ENCODE measurements around the gene UGT1A7. TPM values are rescaled to one million over a fixed set of nuclear protein-coding genes. Genes with fewer than 3 reads are reported as not detected.
A peak's percentile ranks its signal among the peaks of the same experiment; 100 is the strongest.
"Not testable (repeated sequence)": the region's sequence is repeated elsewhere in the genome, so short reads cannot be mapped to it uniquely, and the experiment has no call there.

UGT1A7 gene
- total and polyA plus RNA-seq, 4 donors: 0.45 TPM; not detected in 3

DNA sequence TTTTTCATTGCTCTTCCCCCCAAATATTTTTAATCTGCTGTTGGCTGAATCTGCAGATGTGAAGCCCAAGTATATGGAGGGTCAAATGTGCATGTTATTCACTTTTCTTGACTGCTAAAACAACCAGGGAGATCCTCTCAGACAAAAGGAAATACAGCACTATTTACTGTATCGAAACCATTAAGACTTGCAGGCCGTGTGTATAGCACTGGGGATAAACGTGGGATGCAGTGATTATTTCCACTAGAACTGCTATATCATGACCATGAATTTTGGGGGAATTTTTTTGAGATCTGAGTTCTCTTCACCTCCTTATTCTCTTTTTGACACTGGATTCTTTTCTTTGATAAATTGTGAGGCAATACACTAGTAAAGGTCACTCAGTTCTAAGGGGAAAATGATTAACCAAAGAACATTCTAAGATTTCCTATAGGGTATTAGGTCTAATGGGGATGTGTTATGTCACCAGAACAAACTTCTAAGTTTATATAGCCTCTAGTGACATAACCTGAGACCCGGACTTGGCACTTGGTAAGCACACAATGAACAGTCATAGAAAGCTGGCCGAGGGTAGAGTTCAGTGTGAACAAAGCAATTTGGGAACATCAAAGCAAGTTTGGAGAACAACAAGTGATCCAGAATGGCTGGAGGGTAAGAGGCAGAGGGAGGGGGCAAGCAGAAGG is 63.5 kb downstream of the UGT1A7 start:
- Histone ChIP-seq H3K9ac (ENCODE audit: insufficient read depth in 1 of 2, low read length in 2 of 2) (no peak overlapping the region), H3K27me3 (ENCODE audit: control insufficient read depth in 3 of 3, insufficient read depth in 3 of 3, low read length in 2 of 3) (no peaks in the 10 kb centered on the region), H3K9me3 (ENCODE audit: control insufficient read depth in 4 of 4, insufficient read depth in 3 of 4, low read length in 3 of 4) (peaks cover 0 to 5% (median 0%) of the 10 kb centered on the region in 4 donors), H3K36me3 (ENCODE audit: control insufficient read depth in 4 of 4, insufficient read depth in 4 of 4, low read length in 4 of 4) (no peaks in the 10 kb centered on the region), H3K4me3 (no peak overlapping the region), H3K4me1 (ENCODE audit: control insufficient read depth in 5 of 5, insufficient read depth in 5 of 5, low read length in 5 of 5) (no peaks in the 10 kb centered on the region), H3K27ac (ENCODE audit: low read depth in 1 of 2, low read length in 1 of 2) (no peak overlapping the region)
- WGBS, 2 donors: 74 to 84% methylated on average over 5 of the region's 5 CpGs
- DNase-seq (no peak), ATAC-seq (ENCODE audit: insufficient read depth, low FRiP score) (no peak)
- TF ChIP-seq, protein P1, sequence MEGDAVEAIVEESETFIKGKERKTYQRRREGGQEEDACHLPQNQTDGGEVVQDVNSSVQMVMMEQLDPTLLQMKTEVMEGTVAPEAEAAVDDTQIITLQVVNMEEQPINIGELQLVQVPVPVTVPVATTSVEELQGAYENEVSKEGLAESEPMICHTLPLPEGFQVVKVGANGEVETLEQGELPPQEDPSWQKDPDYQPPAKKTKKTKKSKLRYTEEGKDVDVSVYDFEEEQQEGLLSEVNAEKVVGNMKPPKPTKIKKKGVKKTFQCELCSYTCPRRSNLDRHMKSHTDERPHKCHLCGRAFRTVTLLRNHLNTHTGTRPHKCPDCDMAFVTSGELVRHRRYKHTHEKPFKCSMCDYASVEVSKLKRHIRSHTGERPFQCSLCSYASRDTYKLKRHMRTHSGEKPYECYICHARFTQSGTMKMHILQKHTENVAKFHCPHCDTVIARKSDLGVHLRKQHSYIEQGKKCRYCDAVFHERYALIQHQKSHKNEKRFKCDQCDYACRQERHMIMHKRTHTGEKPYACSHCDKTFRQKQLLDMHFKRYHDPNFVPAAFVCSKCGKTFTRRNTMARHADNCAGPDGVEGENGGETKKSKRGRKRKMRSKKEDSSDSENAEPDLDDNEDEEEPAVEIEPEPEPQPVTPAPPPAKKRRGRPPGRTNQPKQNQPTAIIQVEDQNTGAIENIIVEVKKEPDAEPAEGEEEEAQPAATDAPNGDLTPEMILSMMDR (IDR thresholded peaks at IDR 0.05; ENCODE audit: control extremely low read depth, extremely low read depth): no peak

DNA sequence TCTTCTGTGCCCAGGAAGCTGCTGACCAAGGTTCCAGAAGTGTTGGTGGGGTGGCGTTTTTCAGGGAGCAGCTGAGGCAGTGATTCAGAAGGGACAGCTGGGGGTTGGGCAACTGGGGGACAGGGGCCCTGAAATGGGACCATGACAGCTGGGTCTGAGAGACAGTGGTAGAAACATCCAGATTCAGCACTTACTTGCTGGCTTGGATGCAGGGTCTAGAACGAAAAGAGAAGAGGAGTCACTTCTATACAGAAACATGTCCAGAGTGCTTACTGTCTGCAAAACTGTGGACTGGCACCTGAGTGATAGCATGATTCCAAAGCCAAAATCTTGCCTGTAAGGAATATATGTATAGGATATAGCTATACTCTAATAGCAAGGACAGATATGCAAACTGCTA is 64.1 kb downstream of the UGT1A7 start:
- not testable (repeated sequence) for ATAC-seq (ENCODE audit: insufficient read depth, low FRiP score); H3K36me3 ChIP-seq (ENCODE audit: control insufficient read depth in 4 of 4, insufficient read depth in 4 of 4, low read length in 4 of 4); DNase-seq; H3K4me3 ChIP-seq; H3K9ac ChIP-seq (ENCODE audit: insufficient read depth in 1 of 2, low read length in 2 of 2); H3K4me1 ChIP-seq (ENCODE audit: control insufficient read depth in 5 of 5, insufficient read depth in 5 of 5, low read length in 5 of 5); H3K27ac ChIP-seq (ENCODE audit: low read depth in 1 of 2, low read length in 1 of 2); H3K27me3 ChIP-seq (ENCODE audit: control insufficient read depth in 3 of 3, insufficient read depth in 3 of 3, low read length in 2 of 3)
- 74 to 88% methylated on average over 2 of the region's 2 CpGs for WGBS, 2 donors
- peaks cover 0 to 10% (median 2%) of the 10 kb centered on the region in 4 donors for H3K9me3 ChIP-seq (ENCODE audit: control insufficient read depth in 4 of 4, insufficient read depth in 3 of 4, low read length in 3 of 4)

DNA sequence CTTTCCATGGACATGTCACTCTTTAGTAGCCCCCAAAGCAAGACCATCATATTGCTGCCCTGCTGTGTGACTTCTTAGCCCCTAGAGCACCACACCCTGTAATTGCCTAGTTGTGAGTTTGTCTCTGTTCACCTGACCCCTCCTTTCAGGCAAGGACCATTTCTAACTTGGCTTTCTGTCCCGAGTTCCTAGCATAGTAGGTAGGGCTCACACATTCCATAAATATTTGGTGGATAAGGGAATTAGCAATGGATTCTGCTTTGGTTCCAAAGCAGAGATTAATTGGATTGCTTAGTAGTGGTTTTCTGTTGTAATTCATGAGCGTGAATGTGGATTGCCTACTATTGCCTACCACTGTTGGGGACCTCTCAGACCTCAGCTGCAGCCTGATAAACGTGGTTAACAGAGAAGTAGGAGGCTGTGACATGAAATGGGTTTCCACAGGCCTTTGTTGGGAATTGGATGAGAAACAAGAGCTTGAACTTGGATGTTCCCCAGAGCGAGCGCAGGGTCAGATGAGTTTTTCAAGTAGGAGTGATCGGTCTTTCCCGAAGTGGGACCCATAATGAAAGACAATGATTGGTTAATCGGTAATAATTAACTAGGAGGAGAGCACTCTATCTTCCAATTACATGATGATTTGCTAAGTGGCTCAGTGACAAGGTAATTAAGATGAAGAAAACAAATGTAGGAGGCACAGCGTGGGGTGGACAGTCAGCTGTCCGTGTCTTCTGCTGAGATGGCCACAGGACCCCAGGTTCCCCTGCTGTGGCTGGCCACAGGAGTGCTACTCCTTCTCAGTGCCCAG is 65.0 kb downstream of the UGT1A7 start:
- no peak overlapping the region for H3K9ac ChIP-seq (ENCODE audit: insufficient read depth in 1 of 2, low read length in 2 of 2)
- no peak for ATAC-seq (ENCODE audit: insufficient read depth, low FRiP score)
- 76 to 78% methylated on average over 10 of the region's 10 CpGs for WGBS, 2 donors
- no peak overlapping the region for H3K4me3 ChIP-seq
- peak in 1 of 3 donors; percentile 1 for DNase-seq
- H3K9me3 ChIP-seq (ENCODE audit: control insufficient read depth in 4 of 4, insufficient read depth in 3 of 4, low read length in 3 of 4): peaks cover 0 to 12% (median 3%) of the 10 kb centered on the region in 4 donors
- no peak overlapping the region for H3K27ac ChIP-seq (ENCODE audit: low read depth in 1 of 2, low read length in 1 of 2)
- TF ChIP-seq, protein P1 (IDR thresholded peaks at IDR 0.05; ENCODE audit: control extremely low read depth, extremely low read depth): no peak
- no peaks in the 10 kb centered on the region for H3K4me1 ChIP-seq (ENCODE audit: control insufficient read depth in 5 of 5, insufficient read depth in 5 of 5, low read length in 5 of 5)
- no peaks in the 10 kb centered on the region for H3K36me3 ChIP-seq (ENCODE audit: control insufficient read depth in 4 of 4, insufficient read depth in 4 of 4, low read length in 4 of 4)
- no peaks in the 10 kb centered on the region for H3K27me3 ChIP-seq (ENCODE audit: control insufficient read depth in 3 of 3, insufficient read depth in 3 of 3, low read length in 2 of 3)

DNA sequence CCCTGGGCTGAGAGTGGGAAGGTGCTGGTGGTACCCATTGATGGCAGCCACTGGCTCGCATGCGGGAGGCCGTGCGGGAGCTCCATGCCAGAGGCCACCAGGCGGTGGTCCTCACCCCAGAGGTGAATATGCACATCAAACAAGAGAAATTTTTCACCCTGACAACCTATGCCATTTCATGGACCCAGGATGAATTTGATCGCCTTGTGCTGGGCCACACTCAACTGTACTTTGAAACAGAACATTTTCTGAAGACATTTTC is 65.5 kb downstream of the UGT1A7 start:
- no peak for DNase-seq
- 89 to 97% methylated on average over 6 of the region's 6 CpGs for WGBS, 2 donors

DNA sequence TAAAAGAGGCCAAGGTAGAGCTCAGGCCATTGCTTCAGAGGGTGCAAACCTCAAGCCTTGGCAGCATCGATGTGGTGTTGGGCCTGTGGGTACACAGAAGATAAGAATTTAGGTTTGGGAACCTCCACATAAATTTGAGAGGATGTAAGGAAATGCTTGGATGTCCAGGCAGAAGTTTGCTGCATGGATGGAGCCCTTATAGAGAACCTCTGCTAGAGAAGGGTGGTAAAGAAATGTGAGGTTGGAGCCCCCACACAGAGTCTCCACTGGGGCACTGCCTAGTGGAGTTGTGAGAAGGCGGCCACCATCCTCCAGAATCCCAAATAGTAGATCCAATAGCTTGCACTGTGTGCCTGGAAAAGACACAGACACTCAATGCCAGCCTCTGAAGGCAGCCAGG is 69.0 kb downstream of the UGT1A7 start:
- not testable (repeated sequence) for DNase-seq; H3K4me1 ChIP-seq (ENCODE audit: control insufficient read depth in 5 of 5, insufficient read depth in 5 of 5, low read length in 5 of 5); H3K36me3 ChIP-seq (ENCODE audit: control insufficient read depth in 4 of 4, insufficient read depth in 4 of 4, low read length in 4 of 4); H3K27ac ChIP-seq (ENCODE audit: low read depth in 1 of 2, low read length in 1 of 2); H3K27me3 ChIP-seq (ENCODE audit: control insufficient read depth in 3 of 3, insufficient read depth in 3 of 3, low read length in 2 of 3); ATAC-seq (ENCODE audit: insufficient read depth, low FRiP score); H3K4me3 ChIP-seq; H3K9ac ChIP-seq (ENCODE audit: insufficient read depth in 1 of 2, low read length in 2 of 2)
- WGBS, 2 donors: 82 to 84% methylated on average over 2 of the region's 2 CpGs
- H3K9me3 ChIP-seq (ENCODE audit: control insufficient read depth in 4 of 4, insufficient read depth in 3 of 4, low read length in 3 of 4): peaks cover 0 to 13% (median 3%) of the 10 kb centered on the region in 4 donors

More for the DNA sequence above, 65.5 kb downstream of the UGT1A7 start:
- no peaks in the 10 kb centered on the region for H3K27me3 ChIP-seq (ENCODE audit: control insufficient read depth in 3 of 3, insufficient read depth in 3 of 3, low read length in 2 of 3)
- H3K9me3 ChIP-seq (ENCODE audit: control insufficient read depth in 4 of 4, insufficient read depth in 3 of 4, low read length in 3 of 4): peaks cover 0 to 12% (median 3%) of the 10 kb centered on the region in 4 donors
- no peak for ATAC-seq (ENCODE audit: insufficient read depth, low FRiP score)
- no peak overlapping the region for H3K27ac ChIP-seq (ENCODE audit: low read depth in 1 of 2, low read length in 1 of 2)
- TF ChIP-seq, protein P1 (IDR thresholded peaks at IDR 0.05; ENCODE audit: control extremely low read depth, extremely low read depth): no peak
- H3K36me3 ChIP-seq (ENCODE audit: control insufficient read depth in 4 of 4, insufficient read depth in 4 of 4, low read length in 4 of 4): no peaks in the 10 kb centered on the region
- no peaks in the 10 kb centered on the region for H3K4me1 ChIP-seq (ENCODE audit: control insufficient read depth in 5 of 5, insufficient read depth in 5 of 5, low read length in 5 of 5)
- no peak overlapping the region for H3K4me3 ChIP-seq
- H3K9ac ChIP-seq (ENCODE audit: insufficient read depth in 1 of 2, low read length in 2 of 2): no peak overlapping the region

Data from lung (tissue), 12 donors.